Measurements from ENCODE around the gene PAPPA2. TPM values are rescaled to one million over a fixed set of nuclear protein-coding genes. Genes with fewer than 3 reads are reported as not detected.

The PAPPA2 gene
- total RNA-seq, 1 donor from 2014 or later, result 0.36 TPM

DNA sequence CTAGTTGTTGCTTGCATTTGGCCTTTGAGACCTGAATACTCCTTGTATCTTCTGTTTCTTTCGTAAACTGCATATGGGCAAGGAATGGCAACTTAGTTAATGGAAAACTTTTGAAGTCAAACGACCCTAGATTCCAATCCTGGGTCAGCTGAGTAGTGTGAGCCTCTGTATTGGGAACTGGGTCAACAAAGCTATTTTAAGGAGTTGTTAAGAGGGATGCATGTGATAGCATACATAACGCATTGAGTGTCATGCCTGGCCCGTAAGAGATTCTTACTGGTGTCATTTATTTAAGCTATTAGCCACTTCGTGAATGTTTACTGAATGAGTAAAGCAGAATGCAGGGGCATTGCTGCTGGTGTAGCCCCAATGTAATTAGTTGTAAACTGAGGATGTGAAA, 340.1 kb downstream of the PAPPA2 start:
- DNase-seq (ENCODE audit: low spot score), result no peak

- DNase-seq (ENCODE audit: low spot score), result no peak
Observed at GRCh38 chr1:176803596-176803995, 340.6 kb downstream of the PAPPA2 start.

DNA sequence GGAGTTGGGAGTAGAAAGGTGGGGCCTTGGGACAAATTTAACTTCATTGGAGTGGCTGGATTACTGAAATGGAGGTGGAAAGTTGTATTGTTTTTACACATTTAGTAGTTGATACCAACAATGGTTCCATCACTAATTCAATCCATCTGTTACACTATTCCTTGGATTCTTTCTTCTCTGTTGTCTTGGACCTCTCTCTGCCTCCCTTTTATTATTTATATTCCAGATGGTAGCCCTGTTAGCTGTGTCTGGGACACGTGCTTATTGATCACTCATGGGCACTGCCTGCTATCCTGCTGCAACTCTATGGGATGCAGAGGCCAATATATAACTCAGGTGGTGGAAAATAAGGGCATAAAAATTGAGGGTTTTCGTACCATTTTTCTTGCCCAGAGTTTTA, 346.3 kb downstream of the PAPPA2 start:
- no peak for DNase-seq (ENCODE audit: low spot score)

DNA sequence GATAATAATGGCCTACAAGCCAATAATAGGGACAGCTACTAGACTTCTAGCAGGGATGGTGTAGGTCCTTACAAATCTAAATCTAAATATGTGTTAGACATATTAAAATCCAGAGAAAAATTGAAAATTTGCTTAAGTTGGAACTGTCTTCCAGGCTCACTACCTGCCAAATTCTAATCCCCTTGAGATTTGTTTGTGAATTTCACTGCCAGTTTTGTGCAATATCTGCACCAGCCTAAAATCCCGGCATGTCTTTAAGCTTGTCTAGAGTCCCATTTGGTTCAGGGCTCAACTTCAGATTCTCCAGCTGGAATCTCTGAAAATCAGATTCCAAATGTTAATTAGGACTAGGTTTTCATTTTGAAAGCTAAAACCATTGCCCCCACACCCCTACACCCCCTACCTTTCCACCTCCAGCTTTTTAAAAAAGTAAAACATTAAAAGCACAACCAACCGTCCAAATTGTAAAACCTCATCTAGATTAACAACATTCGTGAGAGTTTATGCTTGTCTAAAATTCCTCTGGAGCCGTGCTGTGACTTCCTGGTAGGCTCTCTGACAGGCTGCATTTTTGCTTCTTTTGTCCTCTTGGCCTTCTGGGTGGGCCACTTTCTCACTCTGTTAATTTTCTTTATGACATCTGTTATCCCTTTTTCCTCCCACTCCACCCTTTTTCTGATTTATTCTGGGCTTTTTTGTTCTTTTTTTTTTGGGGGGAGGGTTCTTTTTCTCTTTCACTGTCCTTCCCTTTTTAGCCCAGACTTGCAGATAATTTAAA, 348.7 kb downstream of the PAPPA2 start:
- no peak for DNase-seq (ENCODE audit: low spot score)

GRCh38 chr1:176815621-176816020, 352.6 kb downstream of the PAPPA2 start:
- no peak for DNase-seq (ENCODE audit: low spot score)

DNA sequence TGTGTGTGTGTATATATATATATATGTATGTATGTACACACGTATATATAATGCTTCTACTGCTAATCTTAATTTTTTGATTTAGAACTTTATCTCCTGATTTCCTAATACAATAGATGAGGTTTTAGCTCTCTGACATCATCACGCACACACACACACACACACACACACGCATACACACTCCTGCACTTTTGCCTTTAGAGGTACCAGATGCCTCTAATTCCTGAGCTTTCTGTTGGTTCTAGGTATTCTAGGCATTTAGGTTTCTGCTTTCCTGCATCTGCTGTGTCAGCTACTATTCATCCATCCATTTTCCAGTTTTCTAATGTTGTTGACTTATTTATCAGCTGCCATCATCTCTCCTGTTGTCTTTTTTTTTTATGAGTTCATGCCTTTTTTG, 353.3 kb downstream of the PAPPA2 start:
- DNase-seq (ENCODE audit: low spot score), result no peak

GRCh38 chr1:176820391-176821031, 357.5 kb downstream of the PAPPA2 start:
- DNase-seq (ENCODE audit: low spot score), result no peak

DNA sequence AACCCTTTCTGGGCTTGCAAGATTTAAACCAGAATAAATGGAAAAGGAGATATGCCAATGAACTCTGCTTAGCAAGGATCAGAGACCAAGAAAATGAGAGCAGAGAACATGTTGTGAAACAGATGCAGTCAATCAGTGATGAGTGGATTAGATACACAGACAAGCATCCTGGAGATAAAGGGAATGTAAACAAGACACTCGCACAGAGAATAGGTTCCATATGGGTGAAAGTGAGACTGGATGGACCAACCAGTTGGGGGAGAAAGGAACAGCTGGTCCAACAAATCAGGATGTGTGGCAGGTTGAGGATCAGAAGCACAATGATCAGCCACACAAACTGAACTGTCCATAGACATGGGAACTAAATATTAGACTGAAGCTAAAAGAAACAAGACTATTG, 363.3 kb downstream of the PAPPA2 start:
- DNase-seq (ENCODE audit: low spot score), result no peak

- no peak for DNase-seq (ENCODE audit: low spot score)
Observed at GRCh38 chr1:176829261-176829660, 366.3 kb downstream of the PAPPA2 start.

- DNase-seq (ENCODE audit: low spot score), result no peak
Observed at GRCh38 chr1:176831150-176831549, 368.2 kb downstream of the PAPPA2 start.

DNA sequence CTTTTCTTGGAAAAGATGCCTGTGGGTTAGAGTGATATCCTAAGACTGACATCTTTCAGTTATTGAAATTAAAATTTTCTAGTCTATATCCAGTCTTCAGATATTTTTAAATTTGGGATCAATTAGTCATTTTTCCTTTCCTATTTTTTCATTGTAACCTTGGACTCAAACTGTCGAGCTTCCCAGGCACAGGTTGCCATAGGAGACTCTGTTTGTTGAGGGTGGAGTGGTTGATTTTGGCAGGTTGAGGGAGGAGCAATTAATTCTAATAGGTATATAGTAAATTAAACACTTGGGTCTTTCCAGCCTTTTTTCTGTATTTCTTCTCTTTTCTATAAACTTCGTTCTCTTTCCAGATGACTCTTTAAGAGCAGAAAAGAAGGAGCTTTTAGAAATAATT, 374.7 kb downstream of the PAPPA2 start:
- DNase-seq (ENCODE audit: low spot score), result no peak

- no peak for DNase-seq (ENCODE audit: low spot score)
Observed at GRCh38 chr1:176838276-176838995, 375.5 kb downstream of the PAPPA2 start.

- DNase-seq (ENCODE audit: low spot score), result no peak
Observed at GRCh38 chr1:176839216-176839615, 376.2 kb downstream of the PAPPA2 start.

DNA sequence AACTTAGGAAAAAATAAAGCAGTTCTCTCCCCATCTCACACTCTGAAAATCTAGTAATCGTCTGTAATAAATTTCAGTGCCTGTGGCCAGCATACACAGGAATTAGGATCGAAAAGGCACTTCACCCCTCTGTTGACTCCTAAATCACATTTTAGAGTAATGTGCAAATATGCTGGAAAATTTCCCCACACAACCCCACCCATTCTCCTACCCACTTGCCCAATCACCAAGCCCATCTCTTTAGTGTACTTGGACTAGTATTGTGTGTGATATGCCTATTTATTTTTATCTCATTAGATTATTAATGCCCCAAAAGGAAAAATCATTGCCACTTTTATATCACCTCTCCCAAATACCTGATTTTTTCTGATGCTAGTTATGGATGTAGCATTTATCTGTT, 378.3 kb downstream of the PAPPA2 start:
- no peak for DNase-seq (ENCODE audit: low spot score)

DNA sequence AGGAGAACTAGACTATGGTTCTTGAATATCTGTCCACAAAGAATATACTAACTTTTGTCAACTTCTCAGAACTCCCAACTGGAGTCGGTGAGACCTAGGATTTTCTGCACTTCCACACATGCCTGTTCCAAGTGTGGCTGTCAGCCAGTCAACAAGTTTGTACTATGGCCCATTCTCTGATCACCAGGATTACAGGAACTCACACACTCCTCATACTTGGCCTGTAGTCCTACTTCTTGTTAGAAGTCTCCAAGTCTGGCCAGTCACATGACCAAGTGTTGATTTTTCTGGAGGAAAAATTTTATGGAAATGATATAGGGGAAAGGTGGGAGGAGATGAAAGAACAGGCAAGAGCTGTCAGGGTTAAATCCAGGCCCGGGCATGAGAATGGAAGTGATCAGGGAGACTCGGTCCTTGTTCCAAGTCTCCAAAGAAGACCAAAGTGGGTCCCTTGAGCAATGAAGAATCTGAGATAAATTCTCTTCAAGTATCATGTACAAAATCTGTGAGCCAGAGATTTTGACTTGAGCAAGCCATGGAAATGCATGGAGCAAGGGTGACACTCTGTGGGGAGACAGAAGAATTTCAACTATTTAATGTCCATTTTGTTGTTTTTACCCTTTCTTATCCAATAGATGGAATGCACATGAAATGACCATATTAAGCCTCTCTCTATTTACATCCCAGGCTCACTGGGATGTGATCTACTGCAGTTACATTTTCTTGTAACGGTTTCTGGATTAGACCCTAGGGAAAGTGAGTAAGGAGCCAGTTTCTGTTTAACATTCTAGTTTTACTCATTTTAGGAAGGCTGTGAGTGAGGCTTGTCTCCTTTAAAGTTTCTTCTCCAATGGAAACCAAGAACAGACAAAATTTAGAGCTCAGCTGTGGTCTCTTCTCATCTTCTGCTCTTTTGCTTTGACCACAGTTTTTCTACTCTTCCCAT, 380.6 kb downstream of the PAPPA2 start:
- peak; percentile 46 for DNase-seq (ENCODE audit: low spot score)

GRCh38 chr1:176847052-176847451, 384.1 kb downstream of the PAPPA2 start:
- DNase-seq (ENCODE audit: low spot score), result no peak

GRCh38 chr1:176849281-176849680, 386.3 kb downstream of the PAPPA2 start:
- no peak for DNase-seq (ENCODE audit: low spot score)

DNA sequence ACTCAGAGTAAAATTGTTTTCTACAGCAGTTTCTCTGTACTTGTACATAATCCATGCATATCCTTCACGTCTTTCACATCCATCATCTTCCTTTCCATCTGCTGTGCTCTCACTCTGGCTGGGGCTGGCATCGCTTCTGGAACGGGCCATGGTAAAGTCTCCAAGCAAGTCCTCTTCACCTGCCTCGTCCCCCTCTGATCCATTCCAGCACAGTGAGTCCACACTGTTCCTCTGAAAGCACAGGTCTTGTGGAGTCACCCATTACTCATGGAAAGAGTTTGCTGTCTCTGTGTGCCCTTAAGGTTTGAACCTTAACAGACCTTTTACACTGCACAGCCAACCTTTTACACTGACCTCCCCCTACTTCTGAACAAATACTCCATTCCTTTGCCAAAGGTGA, 387.9 kb downstream of the PAPPA2 start:
- no peak for DNase-seq (ENCODE audit: low spot score)

GRCh38 chr1:176852124-176852523, 389.1 kb downstream of the PAPPA2 start:
- DNase-seq (ENCODE audit: low spot score), result no peak

- no peak for DNase-seq (ENCODE audit: low spot score)
Observed at GRCh38 chr1:176853503-176853902, 390.5 kb downstream of the PAPPA2 start.

- no peak for DNase-seq (ENCODE audit: low spot score)
Observed at GRCh38 chr1:176854121-176854520, 391.1 kb downstream of the PAPPA2 start.

All from ureter (tissue), 1 donor.